RPMI8226 (cell line): ENCODE data around the gene OR10A7.
A peak's percentile ranks its signal among the peaks of the same experiment; 100 is the strongest.
"Not testable (repeated sequence)": the region's sequence is repeated elsewhere in the genome, so short reads cannot be mapped to it uniquely, and the experiment has no call there.

Source experiments
- DNase-seq: peaks from one replicate; pipeline ENCODE4 v3.0.0-alpha.2; 2015

The OR10A7 gene

DNA sequence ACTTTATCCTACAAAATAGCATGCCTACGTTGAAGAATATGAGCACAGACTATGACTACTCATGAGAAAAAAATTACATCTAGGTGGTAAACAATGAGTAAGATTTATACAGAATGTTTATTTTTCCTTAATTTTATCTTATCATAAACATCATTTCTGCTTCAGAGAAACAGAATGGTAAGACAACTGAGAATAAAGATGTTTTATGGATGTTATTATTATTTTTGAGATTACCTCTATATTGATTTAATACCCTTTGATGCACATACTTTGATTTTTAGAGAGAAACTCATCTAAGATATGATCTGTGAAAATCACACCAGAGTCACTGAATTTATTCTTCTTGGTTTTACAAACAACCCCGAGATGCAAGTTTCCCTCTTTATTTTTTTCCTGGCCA lies at the start of gene OR10A7:
Gene OR10A7, plus strand, starts transcription at position 301 of the 400 bp plus-strand sequence. Its CDS starts 0 bp downstream, at position 301.
- no peak for DNase-seq

DNA sequence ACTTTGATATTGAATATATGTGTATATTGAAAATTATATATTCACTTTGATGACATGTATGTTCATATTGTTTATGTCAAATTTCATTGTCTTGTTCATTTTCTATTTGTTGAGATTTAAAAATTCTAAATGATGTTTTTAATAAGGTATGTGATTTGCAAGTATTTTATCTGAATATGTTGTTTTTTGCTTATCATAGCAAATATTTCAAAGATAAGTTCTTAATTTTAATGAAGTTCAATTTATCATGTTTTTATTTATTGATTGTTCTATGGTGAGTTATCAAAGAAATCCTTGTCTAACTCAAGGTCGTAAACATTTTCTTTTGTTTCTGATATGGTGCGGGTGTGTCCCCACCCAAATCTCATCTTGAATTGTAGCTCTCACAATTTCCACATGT lies 49.4 kb upstream of the OR10A7 start:
- DNase-seq: no peak

DNA sequence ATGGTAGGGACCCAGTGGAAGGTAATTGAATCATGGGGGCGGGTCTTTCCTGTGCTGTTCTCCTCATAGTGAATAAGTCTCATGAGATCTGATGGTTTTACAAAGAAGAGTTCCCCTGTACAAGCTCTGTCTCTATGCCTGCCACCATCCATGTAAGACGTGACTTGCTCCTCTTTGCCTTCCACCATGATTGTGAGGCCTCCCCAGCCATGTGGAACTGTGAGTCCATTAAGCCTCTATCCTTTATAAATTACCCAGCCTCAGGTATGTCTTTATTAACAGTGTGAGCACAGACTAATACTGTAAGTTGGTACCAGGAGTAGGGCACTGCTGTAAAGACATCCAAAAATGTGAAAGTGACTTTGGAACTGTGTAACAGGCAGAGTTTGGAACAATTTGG lies 49.0 kb upstream of the OR10A7 start:
- not testable (repeated sequence) for DNase-seq

DNA sequence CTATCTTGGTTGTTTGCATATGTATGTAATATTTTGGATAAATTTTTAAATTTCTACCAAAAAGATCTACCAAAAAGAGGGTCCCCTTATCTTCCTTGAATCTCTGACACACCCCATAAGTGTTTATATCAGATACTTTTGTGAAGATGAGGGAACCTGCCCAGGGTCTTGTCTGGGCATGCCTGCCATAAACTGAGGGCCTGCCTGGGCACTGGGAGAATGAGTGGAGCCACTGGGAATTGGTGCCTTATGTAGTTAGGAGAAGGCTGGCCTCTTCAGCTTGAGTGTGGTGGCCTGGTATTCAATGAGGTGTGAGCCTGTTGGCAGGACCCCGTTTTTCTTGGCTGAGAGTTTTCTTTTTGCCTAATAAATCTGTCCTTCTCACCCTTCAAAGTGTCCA lies 48.1 kb upstream of the OR10A7 start:
- DNase-seq: no peak

DNA sequence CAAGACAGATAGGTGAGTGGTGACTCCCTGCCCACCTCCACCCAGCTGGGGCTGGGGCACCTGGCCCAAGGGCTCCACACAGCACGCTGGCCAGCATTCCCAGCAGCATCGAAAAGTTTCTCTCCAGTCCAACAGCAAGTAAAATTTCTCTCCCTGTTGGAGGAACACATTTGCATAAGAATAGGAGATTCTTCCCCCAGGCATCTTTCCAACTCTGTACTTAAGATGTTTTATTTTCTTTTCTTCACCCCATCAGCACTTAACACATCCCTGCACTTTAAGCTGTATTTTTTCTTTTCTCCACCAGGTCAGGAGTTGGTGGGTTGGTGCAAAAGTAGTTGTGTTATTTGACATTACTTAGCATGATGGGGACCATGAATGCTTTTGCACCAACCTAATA lies 47.4 kb upstream of the OR10A7 start:
- no peak for DNase-seq

DNA sequence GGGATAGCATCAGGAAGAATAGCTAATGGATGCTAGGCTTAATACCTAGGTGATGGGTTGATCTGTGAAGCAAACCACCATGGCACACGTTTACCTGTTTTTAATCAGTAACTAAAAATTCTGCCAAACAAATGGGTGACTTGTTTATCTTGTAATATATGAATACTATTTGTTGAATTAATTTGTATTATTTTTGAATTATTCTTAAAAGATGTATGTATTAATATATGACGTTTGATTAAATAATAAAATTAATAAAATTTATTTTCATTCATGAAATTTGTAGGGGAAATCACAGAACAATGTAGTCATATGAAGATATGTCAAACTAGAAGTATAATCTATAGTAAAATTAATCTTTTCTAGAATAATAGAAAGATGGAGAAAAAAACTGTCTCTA lies 32.3 kb upstream of the OR10A7 start:
- DNase-seq: no peak

DNA sequence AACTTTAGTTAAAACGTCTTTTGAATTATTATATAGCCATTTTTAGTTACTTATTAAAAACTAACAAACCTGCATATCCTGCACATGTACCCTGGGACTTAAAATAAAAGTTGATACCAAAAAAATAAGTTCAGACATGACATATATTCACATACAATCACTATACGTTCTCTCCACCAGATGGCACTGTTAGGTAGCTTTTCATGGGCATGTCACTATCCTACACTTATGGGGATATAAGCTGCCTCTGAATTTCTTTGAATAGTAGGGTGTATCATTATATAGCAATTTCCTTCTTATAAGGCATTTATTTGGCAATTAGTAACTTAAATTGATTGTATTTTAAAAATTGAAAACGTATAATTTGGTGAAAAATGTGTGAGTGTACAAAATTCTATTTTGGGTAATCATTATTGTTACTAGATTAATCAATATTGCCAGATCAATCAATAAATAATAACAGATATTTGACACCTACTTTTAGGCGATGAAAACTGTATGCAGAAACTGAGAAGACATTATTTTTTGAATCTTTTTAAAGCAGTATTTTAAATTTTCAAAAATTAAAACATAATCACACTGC lies 31.8 kb upstream of the OR10A7 start:
- DNase-seq: peak; percentile 76

- no peak for DNase-seq
Observed at GRCh38 chr12:55194382-55194781, 26.4 kb upstream of the OR10A7 start.

DNA sequence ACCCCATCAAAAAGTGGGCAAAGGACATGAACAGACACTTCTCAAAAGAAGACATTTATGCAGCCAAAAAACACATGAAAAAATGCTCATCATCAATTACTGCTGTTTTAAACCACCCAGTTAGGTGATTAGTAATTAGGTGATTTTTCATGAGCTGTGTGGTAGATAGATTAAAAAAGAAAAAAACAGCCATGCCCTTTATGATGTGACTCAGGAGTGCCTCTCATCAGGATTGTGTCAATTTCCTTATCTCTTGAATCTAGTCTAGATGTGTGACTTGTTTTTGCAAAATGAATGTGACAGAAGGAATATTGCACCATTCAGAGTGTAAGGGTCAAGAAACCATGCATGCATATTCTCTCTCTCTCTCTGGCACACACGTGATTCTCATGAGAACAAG lies 5.7 kb downstream of the OR10A7 start:
- DNase-seq: no peak

DNA sequence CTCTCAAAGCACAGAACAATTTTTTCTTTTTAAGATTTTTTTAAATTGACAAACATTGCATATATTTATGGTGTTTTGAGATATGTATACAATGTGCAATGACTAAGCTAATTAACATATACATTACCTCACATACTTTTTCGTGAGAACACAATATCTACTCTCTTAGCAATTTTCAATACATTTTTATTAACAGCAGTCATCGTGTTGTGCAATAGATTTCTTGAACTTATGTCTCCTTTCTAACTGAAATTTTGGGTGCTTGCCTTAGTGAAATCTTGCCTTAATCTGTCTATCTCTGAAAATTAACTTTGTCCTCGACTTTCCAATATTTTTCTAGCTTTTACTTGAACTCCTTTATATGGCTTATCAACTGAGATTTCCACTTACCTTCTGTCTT lies 6.8 kb downstream of the OR10A7 start:
- no peak for DNase-seq

- no peak for DNase-seq
Observed at GRCh38 chr12:55244309-55244708, 23.5 kb downstream of the OR10A7 start, which contains the start of gene OR6C74. TSS of gene OR6C74 (plus strand) at chr12:55244609. CDS start at chr12:55247288, 2,679 bp downstream.

DNA sequence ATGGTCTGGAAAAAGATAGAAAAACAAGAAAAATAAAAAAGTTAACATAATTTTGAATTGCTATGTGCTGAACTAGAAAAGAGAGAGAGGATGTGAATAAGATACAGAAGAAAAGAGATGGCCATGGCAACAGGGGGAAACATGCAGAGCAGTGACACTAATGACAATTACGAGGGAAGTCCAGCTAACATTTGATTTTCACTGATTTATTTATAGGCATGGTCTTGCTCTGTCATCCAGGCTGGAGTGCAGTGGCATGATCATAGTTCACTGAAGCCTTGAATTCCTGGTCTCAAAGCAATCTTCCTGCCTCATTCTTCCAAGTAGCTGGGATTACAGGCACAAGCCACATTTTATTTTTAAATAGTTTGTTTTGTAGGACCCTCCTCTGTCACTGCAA lies 25.3 kb downstream of the OR10A7 start:
- no peak for DNase-seq

GRCh38 chr12:55250944-55251343 lies 30.1 kb downstream of the OR10A7 start:
- no peak for DNase-seq

DNA sequence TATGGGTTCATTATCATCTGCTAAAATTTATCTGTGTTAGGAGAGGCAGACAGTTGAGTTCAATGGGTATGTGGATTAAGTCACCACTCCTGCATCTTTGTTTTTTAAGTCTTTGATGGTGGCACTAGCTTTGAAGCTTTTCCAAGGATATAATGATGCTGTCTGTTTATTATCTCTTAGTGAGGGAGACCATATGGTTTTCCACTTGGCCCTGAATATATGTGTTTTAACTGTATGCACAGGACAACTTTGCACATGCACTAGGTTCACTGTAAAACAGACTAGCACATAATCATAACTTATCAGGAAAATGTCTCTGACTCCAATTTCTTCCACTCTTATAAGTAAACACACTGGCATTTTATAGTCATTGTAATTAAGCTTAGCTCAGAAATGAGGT lies 32.5 kb downstream of the OR10A7 start:
- DNase-seq: no peak

DNA sequence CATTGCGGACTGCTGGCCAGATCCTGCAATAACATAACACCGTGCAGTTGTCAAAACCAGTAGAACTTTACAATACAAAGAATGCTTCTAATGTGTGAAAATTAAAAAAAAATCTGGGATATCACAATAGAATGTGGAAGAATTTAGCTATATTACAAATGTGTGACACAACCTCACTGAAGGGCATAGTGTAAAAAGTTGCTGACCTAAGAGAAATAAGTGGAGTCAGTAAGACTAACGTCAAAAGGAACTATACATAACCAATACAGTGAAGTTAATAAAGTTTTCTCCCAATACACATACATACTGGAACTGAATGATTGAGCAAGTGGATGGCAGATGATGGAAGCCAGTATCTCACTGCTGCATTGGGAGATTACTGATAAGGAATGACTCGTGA lies 36.0 kb downstream of the OR10A7 start:
- DNase-seq: no peak

GRCh38 chr12:55258303-55258702 lies 37.5 kb downstream of the OR10A7 start:
- no peak for DNase-seq
